Trophoblast cell (in vitro differentiated cells and primary cell): ENCODE measurements around the gene WIPF2.

ENCODE experiments used
- DNase-seq, 2 donors: peaks; one replicate each; pipeline ENCODE4 v3.0.0-alpha.2; 2016
- H2AFZ ChIP-seq: 2 replicates; pipeline ENCODE4 v1.6.1; 2013; ENCODE audit warnings: low read length, moderate library complexity, mild to moderate bottlenecking; ENCODE audit not compliant: insufficient read depth, poor library complexity
- H2AK5ac ChIP-seq: 2 replicates; pipeline ENCODE4 v1.6.1; 2013; ENCODE audit warnings: mild to moderate bottlenecking, low read length
- H2BK120ac ChIP-seq: 2 replicates; pipeline ENCODE4 v1.6.1; 2013; ENCODE audit warnings: low read length, mild to moderate bottlenecking, moderate library complexity; ENCODE audit not compliant: insufficient read depth, poor library complexity
- H2BK12ac ChIP-seq: 2 replicates; pipeline ENCODE4 v1.6.1; 2013; ENCODE audit warnings: mild to moderate bottlenecking, low read length, moderate library complexity
- H2BK5ac ChIP-seq: 2 replicates; pipeline ENCODE4 v1.6.1; 2013; ENCODE audit warnings: low read length, low read depth, moderate library complexity, mild to moderate bottlenecking; ENCODE audit not compliant: poor library complexity
- H3K14ac ChIP-seq: 2 replicates; pipeline ENCODE4 v1.6.1; 2013; ENCODE audit warnings: mild to moderate bottlenecking, low read length
- H3K18ac ChIP-seq: 2 replicates; pipeline ENCODE4 v1.6.1; 2013; ENCODE audit warnings: mild to moderate bottlenecking, low read length
- H3K23ac ChIP-seq: 2 replicates; pipeline ENCODE4 v1.6.1; 2013; ENCODE audit warnings: low read length
- H3K27ac ChIP-seq: 2 replicates; pipeline ENCODE4 v1.5.1; 2013; ENCODE audit warnings: low read depth, mild to moderate bottlenecking, inconsistent platforms, low read length, moderate library complexity
- H3K27me3 ChIP-seq: 2 replicates; pipeline ENCODE4 v1.6.1; 2013; ENCODE audit warnings: inconsistent platforms, mild to moderate bottlenecking, low read length, moderate library complexity; ENCODE audit not compliant: insufficient read depth
- H3K36me3 ChIP-seq, 2 experiments: 1 replicate in 1 of 2; 2 replicates in 1 of 2; pipeline ENCODE4 v1.6.1; 2013; ENCODE audit warnings: low read length in 2 of 2, mild to moderate bottlenecking in 2 of 2, moderate library complexity in 1 of 2; ENCODE audit not compliant: insufficient read depth in 2 of 2, control insufficient read depth in 1 of 2
- H3K4ac ChIP-seq: 2 replicates; pipeline ENCODE4 v1.6.1; 2013; ENCODE audit warnings: low read depth, mild to moderate bottlenecking, low read length, moderate library complexity
- H3K4me1 ChIP-seq, 2 experiments: 1 replicate in 1 of 2; 2 replicates in 1 of 2; pipeline ENCODE4 v1.6.1; 2013; ENCODE audit warnings: low read length in 2 of 2, mild to moderate bottlenecking in 2 of 2, moderate library complexity in 1 of 2; ENCODE audit not compliant: insufficient read depth in 2 of 2, control insufficient read depth in 1 of 2
- H3K4me2 ChIP-seq: 2 replicates; pipeline ENCODE4 v1.6.1; 2013; ENCODE audit warnings: inconsistent platforms, mild to moderate bottlenecking, low read length, moderate library complexity
- H3K4me3 ChIP-seq: 2 replicates; pipeline ENCODE4 v1.5.1; 2013; ENCODE audit warnings: mild to moderate bottlenecking, low read depth, low read length, inconsistent platforms
- H3K79me1 ChIP-seq: one replicate; pipeline ENCODE4 v1.6.1; 2013; ENCODE audit warnings: low read length
- H3K79me2 ChIP-seq: 2 replicates; pipeline ENCODE4 v1.6.1; 2013; ENCODE audit warnings: low read length, mild to moderate bottlenecking; ENCODE audit not compliant: control insufficient read depth, insufficient read depth, poor library complexity
- H3K9ac ChIP-seq: 2 replicates; pipeline ENCODE4 v1.6.1; 2013; ENCODE audit warnings: mild to moderate bottlenecking, low read length
- H3K9me3 ChIP-seq: 2 replicates; pipeline ENCODE4 v1.6.1; 2013; ENCODE audit warnings: low read depth, mild to moderate bottlenecking, control low read depth, inconsistent platforms, low read length; ENCODE audit not compliant: insufficient read depth
- H4K12ac ChIP-seq: 2 replicates; pipeline ENCODE4 v1.6.1; 2013; ENCODE audit warnings: low read depth, mild to moderate bottlenecking, low read length, moderate library complexity
- H4K8ac ChIP-seq: 2 replicates; pipeline ENCODE4 v1.6.1; 2013; ENCODE audit warnings: low read depth, mild to moderate bottlenecking, low read length, moderate library complexity
- H4K91ac ChIP-seq: one replicate; pipeline ENCODE4 v1.6.1; 2013; ENCODE audit warnings: low read depth, mild to moderate bottlenecking, low read length, moderate library complexity
- WGBS: extraction: QIAGEN DNeasy Blood & Tissue Kit; methylation state at CpG from one replicate; pipeline ENCODE4 v1.1.7; 2013; ENCODE audit warnings: missing lambda C conversion rate; ENCODE audit not compliant: insufficient read length, insufficient coverage; ENCODE audit errors: extremely low coverage; 5-methylcytosine and 5-hydroxymethylcytosine counted together

WIPF2 gene

GRCh38 chr17:40306395-40306794 lies 87.3 kb downstream of the WIPF2 start:
- H4K8ac ChIP-seq, result no peak overlapping the region
- no peak overlapping the region for H3K4ac ChIP-seq
- H3K27ac ChIP-seq, result no peak overlapping the region

GRCh38 chr17:40307001-40307730 lies 88.1 kb downstream of the WIPF2 start:
- no peak overlapping the region for H3K4ac ChIP-seq
- H4K12ac ChIP-seq, result no peak overlapping the region
- H3K27ac ChIP-seq, result no peak overlapping the region
- H3K4me2 ChIP-seq, result no peak overlapping the region
- no peak for DNase-seq
- no peaks in the 10 kb centered on the region for H3K79me2 ChIP-seq
- no CpG with 5 or more reads among the region's 10 CpGs for WGBS
- peaks cover 4% of the 10 kb centered on the region for H3K79me1 ChIP-seq
- H3K27me3 ChIP-seq, result no peaks in the 10 kb centered on the region
- H3K36me3 ChIP-seq, result peaks cover 6 to 10% of the 10 kb centered on the region in 2 experiments
- no peak overlapping the region for H3K4me3 ChIP-seq
- no peak overlapping the region for H2BK5ac ChIP-seq
- no peak overlapping the region for H3K14ac ChIP-seq
- peak overlapping the region; percentile 30 for H3K18ac ChIP-seq
- no peak overlapping the region for H2AK5ac ChIP-seq
- no peak overlapping the region for H3K23ac ChIP-seq
- H2BK120ac ChIP-seq, result no peak overlapping the region
- H4K91ac ChIP-seq, result no peak overlapping the region
- no peak overlapping the region for H2BK12ac ChIP-seq
- no peaks in the 10 kb centered on the region for H3K9me3 ChIP-seq
- H3K9ac ChIP-seq, result no peak overlapping the region
- no peak overlapping the region for H4K8ac ChIP-seq
- peaks cover 21 to 26% of the 10 kb centered on the region in 2 experiments for H3K4me1 ChIP-seq
- H2AFZ ChIP-seq, result no peak overlapping the region

More at GRCh38 chr17:40306395-40306794, 87.3 kb downstream of the WIPF2 start:
- Histone ChIP-seq H3K36me3 (peaks cover 6 to 11% of the 10 kb centered on the region in 2 experiments), H3K18ac (no peak overlapping the region), H3K27me3 (no peaks in the 10 kb centered on the region), H2AFZ (no peak overlapping the region), H3K4me1 (peaks cover 21 to 26% of the 10 kb centered on the region in 2 experiments), H3K23ac (no peak overlapping the region), H2BK12ac (no peak overlapping the region), H3K9me3 (no peaks in the 10 kb centered on the region), H2BK120ac (no peak overlapping the region), H4K12ac (no peak overlapping the region), H2BK5ac (no peak overlapping the region), H3K4me3 (no peak overlapping the region), H3K14ac (no peak overlapping the region), H3K9ac (no peak overlapping the region), H4K91ac (no peak overlapping the region), H3K79me1 (peaks cover 4% of the 10 kb centered on the region), H3K4me2 (no peak overlapping the region), H2AK5ac (no peak overlapping the region), H3K79me2 (no peaks in the 10 kb centered on the region)
- WGBS, result no CpG with 5 or more reads among the region's 2 CpGs
- DNase-seq, result peak; percentile 48 to 88

- Histone ChIP-seq H3K9ac (no peak overlapping the region), H2AK5ac (no peak overlapping the region), H3K27ac (no peak overlapping the region), H2BK120ac (no peak overlapping the region), H3K23ac (no peak overlapping the region), H3K14ac (no peak overlapping the region), H3K4me2 (no peak overlapping the region), H3K9me3 (no peaks in the 10 kb centered on the region), H2AFZ (no peak overlapping the region), H2BK12ac (no peak overlapping the region), H3K4ac (no peak overlapping the region), H3K18ac (no peak overlapping the region), H3K79me1 (peaks cover 4% of the 10 kb centered on the region), H3K79me2 (no peaks in the 10 kb centered on the region), H4K12ac (no peak overlapping the region), H3K4me3 (no peak overlapping the region), H3K36me3 (peaks cover 3 to 8% of the 10 kb centered on the region in 2 experiments), H3K4me1 (peaks cover 21 to 26% of the 10 kb centered on the region in 2 experiments), H4K8ac (no peak overlapping the region), H2BK5ac (no peak overlapping the region), H3K27me3 (no peaks in the 10 kb centered on the region), H4K91ac (no peak overlapping the region)
- no CpG with 5 or more reads among the region's 3 CpGs for WGBS
- DNase-seq, result no peak
Observed at GRCh38 chr17:40307740-40308239, 88.7 kb downstream of the WIPF2 start.

- H2AFZ ChIP-seq, result peak within 1 kb of the TSS; percentile 14
- H3K14ac ChIP-seq, result peak within 1 kb of the TSS; percentile 50
- peak in 1 of 2 donors; percentile 55 for DNase-seq
- no peak within 1 kb of the TSS for H2BK12ac ChIP-seq
- no peaks in the 10 kb centered on the region for H3K79me2 ChIP-seq
- WGBS, result no CpG with 5 or more reads among the region's 20 CpGs
- peak within 1 kb of the TSS; percentile 5 for H4K8ac ChIP-seq
- no peak within 1 kb of the TSS for H3K9ac ChIP-seq
- H3K4me1 ChIP-seq, result peaks cover 21 to 26% of the 10 kb centered on the region in 2 experiments
- no peaks in the 10 kb centered on the region for H3K27me3 ChIP-seq
- H3K18ac ChIP-seq, result peak within 1 kb of the TSS; percentile 44
- no peak within 1 kb of the TSS for H4K12ac ChIP-seq
- peak within 1 kb of the TSS; percentile 75 for H3K4me2 ChIP-seq
- H3K27ac ChIP-seq, result no peak within 1 kb of the TSS
- H3K23ac ChIP-seq, result no peak within 1 kb of the TSS
- peak within 1 kb of the TSS; percentile 56 for H3K4me3 ChIP-seq
- no peak within 1 kb of the TSS for H2BK5ac ChIP-seq
- H4K91ac ChIP-seq, result peak within 1 kb of the TSS; percentile 51
- no peak within 1 kb of the TSS for H2AK5ac ChIP-seq
- peaks cover 4% of the 10 kb centered on the region for H3K79me1 ChIP-seq
- no peak within 1 kb of the TSS for H3K4ac ChIP-seq
- H3K9me3 ChIP-seq, result no peaks in the 10 kb centered on the region
- H3K36me3 ChIP-seq, result no peaks in the 10 kb centered on the region
- peak within 1 kb of the TSS; percentile 52 for H2BK120ac ChIP-seq
Observed at GRCh38 chr17:40309031-40309948, 90.2 kb downstream of the WIPF2 start, which contains the start of gene RARA. Gene RARA, plus strand, starts transcription at chr17:40309180. Its CDS starts 22,039 bp downstream, at chr17:40331219.
